H1 (cell line): Measurements from ENCODE around the gene MKNK2. TPM values are rescaled to one million over a fixed set of nuclear protein-coding genes. Genes with fewer than 3 reads are reported as not detected.

ENCODE experiments used
- CTCF ChIA-PET: fragments of 300-600 bp; sonication (Branson Sonifier 250); formaldehyde crosslinking; loops from one replicate; lab custom pipeline; 2021; ENCODE audit not compliant: partially characterized antibody; lab: Charles Lee
- POLR2A ChIA-PET: fragments of 300-600 bp; sonication (Branson Sonifier 250); formaldehyde crosslinking; loops from one replicate; lab custom pipeline; 2021; ENCODE audit warnings: inconsistent platforms; ENCODE audit not compliant: partially characterized antibody; lab: Charles Lee
- DNase-seq, 2 experiments: peaks; one replicate each; pipeline versions ENCODE4 v3.0.0 to v3.0.0-alpha.2; 2010 to 2022; ENCODE audit warnings: low spot score in 2 of 2, low read depth in 1 of 2, mixed read lengths in 1 of 2
- FAIRE-seq: peaks from 2 replicates; lab custom pipeline; 2011; peaks lifted over from hg19 to GRCh38; lab: Jason Lieb, UNC
- H2AFZ ChIP-seq: 2 replicates; pipeline ENCODE4 v1.8.1; 2012; ENCODE audit warnings: low read length, inconsistent platforms
- H2AK5ac ChIP-seq: 2 replicates; pipeline ENCODE4 v1.6.1; 2013; ENCODE audit warnings: low read depth, low read length
- H2BK120ac ChIP-seq: replicated peaks from 2 replicates; pipeline ENCODE3; 2013; ENCODE audit warnings: low read depth, low read length, inconsistent platforms
- H2BK12ac ChIP-seq: 2 replicates; pipeline ENCODE4 v1.6.1; 2013; ENCODE audit warnings: low read depth, low read length
- H2BK15ac ChIP-seq: 2 replicates; pipeline ENCODE4 v1.6.1; 2013; ENCODE audit warnings: low read length
- H2BK20ac ChIP-seq: 2 replicates; pipeline ENCODE4 v1.6.1; 2013; ENCODE audit warnings: low read length
- H2BK5ac ChIP-seq: 2 replicates; pipeline ENCODE4 v1.6.1; 2013; ENCODE audit warnings: low read depth, low read length
- H3K14ac ChIP-seq: 2 replicates; pipeline ENCODE4 v1.6.1; 2013; ENCODE audit warnings: inconsistent platforms; ENCODE audit not compliant: insufficient read length
- H3K18ac ChIP-seq: 2 replicates; pipeline ENCODE4 v1.6.1; 2013; ENCODE audit warnings: low read length; ENCODE audit errors: extremely low read depth
- H3K23ac ChIP-seq: 2 replicates; pipeline ENCODE4 v1.6.1; 2013; ENCODE audit warnings: inconsistent platforms; ENCODE audit not compliant: insufficient read length
- H3K23me2 ChIP-seq: 2 replicates; pipeline ENCODE4 v1.6.1; 2013; ENCODE audit warnings: low read depth, low read length
- H3K27ac ChIP-seq: 2 replicates; pipeline ENCODE4 v1.6.1; 2011; ENCODE audit warnings: low read depth, low read length, inconsistent platforms
- H3K27me3 ChIP-seq, 4 experiments: replicated peaks in 1 of 4; 1 replicate in 1 of 4; 2 replicates in 3 of 4; pipeline versions ENCODE4 v1.6.1 to v1.8.1; 2011 to 2013; ENCODE audit warnings: low read length in 3 of 4, mild to moderate bottlenecking in 3 of 4, inconsistent platforms in 2 of 4, mixed read lengths in 2 of 4, moderate library complexity in 1 of 4; ENCODE audit not compliant: control insufficient read depth in 3 of 4, insufficient read depth in 3 of 4; ENCODE audit errors: extremely low read depth in 1 of 4
- H3K36me3 ChIP-seq, 4 experiments: 2 replicates each; pipeline versions ENCODE4 v1.6.1 to v1.8.1; 2011 to 2013; ENCODE audit warnings: mild to moderate bottlenecking in 4 of 4, low read length in 3 of 4, moderate library complexity in 2 of 4, control low read depth in 1 of 4, inconsistent platforms in 1 of 4; ENCODE audit not compliant: insufficient read depth in 4 of 4, control insufficient read depth in 2 of 4
- H3K4ac ChIP-seq: replicated peaks from 2 replicates; pipeline ENCODE3; 2013; ENCODE audit warnings: low read length, low read depth, mixed read lengths, inconsistent platforms; ENCODE audit not compliant: insufficient read length
- H3K4me1 ChIP-seq, 4 experiments: replicated peaks in 1 of 4; 1 replicate in 1 of 4; 2 replicates in 3 of 4; pipeline versions ENCODE4 v1.6.1 to v1.8.1; 2011 to 2013; ENCODE audit warnings: low read length in 3 of 4, inconsistent platforms in 2 of 4, mixed read lengths in 1 of 4; ENCODE audit not compliant: insufficient read depth in 4 of 4, control insufficient read depth in 3 of 4
- H3K4me2 ChIP-seq, 2 experiments: 2 replicates each; pipeline versions ENCODE4 v1.6.1 to v1.8.1; 2011 to 2013; ENCODE audit warnings: low read depth in 2 of 2, low read length in 2 of 2, control low read depth in 1 of 2, inconsistent platforms in 1 of 2, mild to moderate bottlenecking in 1 of 2; ENCODE audit not compliant: insufficient read depth in 1 of 2
- H3K4me3 ChIP-seq, 4 experiments: fragments of 200-600, 300-600 bp in 1 of 4; sonication (generic), shearing (Covaris generic), sonication (Bioruptor Twin) in 1 of 4; 2 replicates each; pipeline versions ENCODE4 v1.5.1 to v1.8.1; 2011 to 2016; ENCODE audit warnings: low read length in 4 of 4, low read depth in 3 of 4, control low read depth in 2 of 4, inconsistent platforms in 2 of 4, mild to moderate bottlenecking in 2 of 4, mixed read lengths in 1 of 4, moderate library complexity in 1 of 4; ENCODE audit not compliant: insufficient read depth in 2 of 4; ENCODE audit errors: extremely low read depth in 1 of 4
- H3K56ac ChIP-seq: replicated peaks from 2 replicates; pipeline ENCODE3; 2013; ENCODE audit warnings: low read depth, mild to moderate bottlenecking, mixed read lengths, low read length, inconsistent platforms; ENCODE audit not compliant: insufficient read length
- H3K79me1 ChIP-seq: 2 replicates; pipeline ENCODE4 v1.6.1; 2013; ENCODE audit warnings: low read depth, low read length, control low read depth
- H3K79me2 ChIP-seq, 2 experiments: 2 replicates each; pipeline versions ENCODE4 v1.6.1 to v1.8.1; 2012 to 2013; ENCODE audit warnings: low read length in 2 of 2, mild to moderate bottlenecking in 2 of 2, inconsistent platforms in 1 of 2; ENCODE audit not compliant: insufficient read depth in 2 of 2, control insufficient read depth in 1 of 2
- H3K9ac ChIP-seq, 4 experiments: replicated peaks in 1 of 4; 1 replicate in 1 of 4; 2 replicates in 3 of 4; pipeline versions ENCODE4 v1.6.1 to v1.8.1; 2011 to 2013; ENCODE audit warnings: low read depth in 3 of 4, low read length in 3 of 4, control low read depth in 2 of 4, mild to moderate bottlenecking in 2 of 4, moderate library complexity in 2 of 4, inconsistent platforms in 1 of 4; ENCODE audit errors: extremely low read depth in 1 of 4
- H3K9me3 ChIP-seq, 2 experiments: 2 replicates each; pipeline versions ENCODE4 v1.6.1 to v1.8.1; 2012 to 2013; ENCODE audit warnings: mild to moderate bottlenecking in 2 of 2, moderate library complexity in 2 of 2, control low read depth in 1 of 2, inconsistent platforms in 1 of 2, low read depth in 1 of 2, low read length in 1 of 2, mixed read lengths in 1 of 2; ENCODE audit not compliant: insufficient read depth in 2 of 2
- H4K20me1 ChIP-seq, 2 experiments: replicated peaks in 1 of 2; 2 replicates each; pipeline versions ENCODE3 to v1.8.1; 2011 to 2013; ENCODE audit warnings: inconsistent platforms in 2 of 2, low read length in 2 of 2, mild to moderate bottlenecking in 1 of 2; ENCODE audit not compliant: insufficient read depth in 2 of 2, control insufficient read depth in 1 of 2
- H4K5ac ChIP-seq: 2 replicates; pipeline ENCODE4 v1.6.1; 2013; ENCODE audit warnings: low read length, low read depth, mixed read lengths, inconsistent platforms; ENCODE audit not compliant: insufficient read length
- H4K8ac ChIP-seq: 2 replicates; pipeline ENCODE4 v1.8.0; 2013; ENCODE audit warnings: mild to moderate bottlenecking, moderate library complexity, low read length, inconsistent platforms; ENCODE audit not compliant: insufficient read depth; ENCODE audit errors: extremely low read depth
- H4K91ac ChIP-seq: replicated peaks from 2 replicates; pipeline ENCODE3; 2013; ENCODE audit warnings: low read length, mixed read lengths, inconsistent platforms; ENCODE audit not compliant: insufficient read length
- BRCA1 ChIP-seq: IDR thresholded peaks from 2 replicates; pipeline ENCODE4 v1.6.1; 2012; ENCODE audit warnings: low read depth, low read length, improper control_type of control experiment
- CBX8 ChIP-seq: fragments of 300-800, 300-1000 bp; sonication (generic); IDR thresholded peaks from 2 replicates; pipeline ENCODE4 v1.7.1; 2016; ENCODE audit warnings: low read depth, low read length, borderline replicate concordance
- CHD1 ChIP-seq: IDR thresholded peaks from 2 replicates; pipeline ENCODE4 v1.6.1; 2012; ENCODE audit warnings: low read depth, low read length, improper control_type of control experiment
- EZH2 ChIP-seq: fragments of 200-600 bp; sonication (generic); IDR thresholded peaks from 2 replicates; pipeline ENCODE4 v1.7.1; 2012; ENCODE audit warnings: low read depth, mild to moderate bottlenecking, moderate library complexity, low read length, inconsistent platforms; ENCODE audit not compliant: severe bottlenecking
- HDAC6 ChIP-seq: IDR thresholded peaks from one replicate; pipeline ENCODE4 v1.7.1; 2012; ENCODE audit warnings: low read depth, mild to moderate bottlenecking, inconsistent platforms, low read length, moderate library complexity
- JUN ChIP-seq: IDR thresholded peaks from 2 replicates; pipeline ENCODE4 v1.6.1; 2011; ENCODE audit warnings: low read depth, mild to moderate bottlenecking, improper control_type of control experiment, low read length
- JUND ChIP-seq: IDR thresholded peaks from 2 replicates; pipeline ENCODE4 v1.6.1; 2011; ENCODE audit warnings: mild to moderate bottlenecking, improper control_type of control experiment, low read length
- PHF8 ChIP-seq: fragments of 200-600 bp; sonication (generic); conservative IDR thresholded peaks from 2 replicates; pipeline ENCODE4 v1.7.1; 2012; ENCODE audit warnings: low read depth, mild to moderate bottlenecking, inconsistent platforms, low read length, moderate library complexity
- POLR2AphosphoS5 ChIP-seq: IDR thresholded peaks from 2 replicates; pipeline ENCODE4 v1.6.1; 2011; ENCODE audit warnings: low read depth, low read length
- TCF12 ChIP-seq: IDR thresholded peaks from 2 replicates; pipeline ENCODE4 v1.6.1; 2011; ENCODE audit warnings: low read depth, mild to moderate bottlenecking, low read length
- TEAD4 ChIP-seq: IDR thresholded peaks from 2 replicates; pipeline ENCODE4 v1.6.1; 2012; ENCODE audit warnings: low read depth, low read length, inconsistent platforms, mixed read lengths
- ZNF274 ChIP-seq: IDR thresholded peaks from 2 replicates; pipeline ENCODE4 v1.7.0; 2012; ENCODE audit warnings: low read length, borderline replicate concordance; ENCODE audit errors: extremely low read depth
- WGBS, 2 experiments: shearing (Covaris generic) in 1 of 2; methylation state at CpG; one replicate each; pipeline versions ENCODE4 v1.1.6 to v1.1.7; 2013 to 2015; ENCODE audit warnings: low lambda C conversion rate in 2 of 2, mixed read lengths in 2 of 2, inconsistent platforms in 1 of 2, low coverage in 1 of 2, missing lambda C conversion rate in 1 of 2; ENCODE audit not compliant: insufficient replicate concordance in 2 of 2, insufficient coverage in 1 of 2, insufficient read length in 1 of 2; ENCODE audit errors: extremely low coverage in 1 of 2, missing lambda C conversion rate in 1 of 2; 5-methylcytosine and 5-hydroxymethylcytosine counted together
- polyA plus RNA-seq, 7 experiments: library from polyadenylated mRNA; depleted of rRNA in 3 of 7; stranded (reverse) in 5 of 7; unstranded in 2 of 7; fragments of >200 nt in 5 of 7; fragments of 200-250 nt in 2 of 7; gene quantifications; 1 replicate in 5 of 7; 2 replicates in 1 of 7; 4 replicates in 1 of 7; pipeline versions ENCODE4 v1.2.1 to v1.2.3, GENCODE V29; 2011 to 2013; ENCODE audit warnings: missing spikeins in 2 of 7, mixed read lengths in 2 of 7
- total RNA-seq: library from RNA; stranded (reverse); fragmentation: NEBNext Ultra II Directional; extraction: Animal tissue kit (Norgen Biotek cat#: 25700); gene quantifications from 2 replicates; pipeline ENCODE4 v1.2.1, GENCODE V29; 2021
- TF ChIP-seq, protein P1 (sequence below): IDR thresholded peaks from 2 replicates; pipeline ENCODE4 v1.6.1; 2012; ENCODE audit warnings: inconsistent platforms

Gene MKNK2
- total and polyA plus RNA-seq, 2 of the 8 experiments (the other 6 are each of a cell fraction or from before 2014, with no cell fraction given) = 163 to 166 TPM

GRCh38 chr19:2084993-2085720, 34.1 kb upstream of the MKNK2 start:
- H3K4me1 ChIP-seq = peaks cover 0 to 5% (median 2%) of the 10 kb centered on the region in 4 experiments; a peak in 3 of 7 replicates
- H2BK12ac ChIP-seq = no peak overlapping the region
- no peak overlapping the region for H3K56ac ChIP-seq
- H2BK120ac ChIP-seq = no peak overlapping the region
- H3K27me3 ChIP-seq = no peaks in the 10 kb centered on the region
- H2BK15ac ChIP-seq = no peak overlapping the region
- H3K9ac ChIP-seq = no peak overlapping the region
- CTCF ChIA-PET = interaction anchor here (0.7 to 2.6 kb wide), 2 partner anchors 16 to 354 kb away, joined by 4 to 14 read pairs; no protein-coding TSS in a partner anchor
- no peak for DNase-seq
- no peaks in the 10 kb centered on the region for H3K79me2 ChIP-seq
- H4K5ac ChIP-seq = no peak overlapping the region
- TF ChIP-seq CHD1 (no peak), POLR2AphosphoS5 (no peak), JUND (no peak), TEAD4 (no peak), EZH2 (no peak), JUN (no peak), CBX8 (no peak), PHF8 (no peak), HDAC6 (no peak), ZNF274 (no peak), TCF12 (no peak), BRCA1 (no peak)
- TF ChIP-seq, protein P1, sequence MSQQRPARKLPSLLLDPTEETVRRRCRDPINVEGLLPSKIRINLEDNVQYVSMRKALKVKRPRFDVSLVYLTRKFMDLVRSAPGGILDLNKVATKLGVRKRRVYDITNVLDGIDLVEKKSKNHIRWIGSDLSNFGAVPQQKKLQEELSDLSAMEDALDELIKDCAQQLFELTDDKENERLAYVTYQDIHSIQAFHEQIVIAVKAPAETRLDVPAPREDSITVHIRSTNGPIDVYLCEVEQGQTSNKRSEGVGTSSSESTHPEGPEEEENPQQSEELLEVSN = no peak
- TF ChIP-seq, all 59 proteins: peak for 0
- Histone ChIP-seq H3K79me1 (no peaks in the 10 kb centered on the region), H2AFZ (no peak overlapping the region), H3K14ac (no peak overlapping the region), H3K23ac (no peak overlapping the region), H3K18ac (no peak overlapping the region), H3K36me3 (no peaks in the 10 kb centered on the region), H2BK20ac (no peak overlapping the region), H3K23me2 (no peaks in the 10 kb centered on the region), H3K4me3 (no peak overlapping the region), H3K4me2 (no peak overlapping the region), H2AK5ac (no peak overlapping the region), H4K20me1 (no peaks in the 10 kb centered on the region), H3K9me3 (no peaks in the 10 kb centered on the region), H4K91ac (no peak overlapping the region), H3K4ac (no peak overlapping the region), H3K27ac (no peak overlapping the region), H2BK5ac (no peak overlapping the region), H4K8ac (no peak overlapping the region; the same call in 1 of the 2 replicates)
- WGBS, 2 experiments = 97% methylated on average over 26 of the region's 28 CpGs; no CpG with 5 or more reads in 1 of the 2 experiments
- FAIRE-seq = no peak
- POLR2A ChIA-PET = interaction anchor here (0.7 to 1.3 kb wide), 4 partner anchors 9 to 1246 kb away, joined by 3 to 7 read pairs (median 3); no protein-coding TSS in a partner anchor
